GM04503 (cell line): ENCODE measurements around the gene EMC7.
"Not testable (repeated sequence)": the region's sequence is repeated elsewhere in the genome, so short reads cannot be mapped to it uniquely, and the experiment has no call there.

Experiments used
- DNase-seq: peaks from one replicate; pipeline ENCODE4 v3.0.0-alpha.2; 2012; ENCODE audit warnings: low read depth

The EMC7 gene

DNA sequence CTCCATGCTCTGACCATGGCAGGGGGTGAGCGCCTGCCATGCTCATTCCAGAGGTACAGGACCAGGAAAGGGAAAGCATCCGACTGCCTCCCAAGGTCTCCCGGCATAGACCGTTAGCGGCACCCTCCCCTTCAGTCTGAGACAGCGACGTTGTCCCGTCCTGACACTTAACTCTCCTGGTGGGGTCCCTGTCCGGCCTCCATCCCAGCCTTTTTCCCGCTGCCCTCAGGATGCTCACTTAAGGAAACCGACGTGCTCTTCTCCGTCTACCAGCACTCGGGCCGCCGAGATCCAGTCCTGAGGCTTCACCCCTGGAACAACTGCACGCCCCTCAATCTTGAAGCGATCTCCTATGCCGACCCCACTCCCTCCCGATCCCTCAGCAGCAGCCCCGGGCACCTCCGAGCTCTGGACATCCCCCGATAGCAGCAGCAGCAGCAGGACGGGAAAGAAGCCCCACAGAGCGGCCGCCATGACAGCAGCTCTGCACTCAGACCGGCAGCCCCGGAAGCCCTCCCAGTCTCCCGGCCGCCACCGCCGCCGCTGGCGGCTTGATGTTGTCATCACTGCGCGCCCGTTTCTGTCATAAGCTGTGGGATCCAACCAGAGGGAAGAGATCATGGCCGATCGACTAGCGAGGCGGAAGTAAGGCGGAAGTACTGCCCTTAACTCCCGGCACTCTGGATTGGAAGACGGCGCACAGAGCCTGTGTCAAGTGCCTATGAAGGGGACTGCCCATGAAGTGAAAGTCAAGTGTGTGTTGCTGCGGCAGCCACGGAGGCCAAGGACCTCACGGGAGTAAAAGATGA is at the start of gene EMC7, which contains the start of gene PGBD4:
Gene EMC7 (minus strand): TSS at position 497 of the 809 bp plus-strand sequence. CDS start 23 bp downstream, at position 474.
Gene PGBD4 (plus strand): TSS at position 718 of the 809 bp plus-strand sequence. CDS start 449 bp downstream, outside the sequence.
- peak; percentile 96 for DNase-seq

DNA sequence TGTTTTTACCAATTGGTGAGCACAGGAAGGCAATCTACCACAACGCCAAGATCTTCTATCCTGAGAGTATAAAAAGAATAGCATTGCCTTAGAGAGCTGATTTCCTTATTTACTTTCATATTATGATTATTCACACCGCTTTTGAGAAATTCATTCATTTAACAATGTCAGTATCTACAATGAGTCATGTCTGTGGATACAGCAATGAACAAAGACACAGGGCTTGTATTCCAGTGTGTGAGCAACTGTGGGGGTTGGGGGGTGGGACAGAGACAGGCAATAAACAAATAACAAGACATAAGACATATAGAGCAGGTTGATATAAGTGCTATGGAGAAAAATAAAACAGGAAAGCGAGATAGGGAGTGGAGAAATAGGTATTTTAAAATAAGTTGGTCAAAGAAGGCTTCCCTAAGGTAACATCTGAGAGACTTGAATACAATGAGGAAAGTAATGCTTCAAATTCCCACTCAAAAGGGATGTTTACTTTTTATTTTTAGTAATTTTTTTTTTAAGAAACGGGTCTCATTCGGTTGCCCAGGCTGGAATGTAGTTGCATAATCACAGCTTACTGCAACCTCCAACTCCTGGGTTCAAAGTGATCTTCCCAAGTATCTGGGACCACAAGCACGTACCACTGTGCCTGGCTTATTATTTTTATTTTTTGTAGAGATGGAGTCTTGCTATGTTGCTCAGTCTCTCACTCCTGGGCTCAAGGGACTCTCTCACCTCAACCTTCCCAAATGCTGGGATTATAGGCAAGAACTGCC is 45.9 kb upstream of the EMC7 start:
- DNase-seq: no peak

DNA sequence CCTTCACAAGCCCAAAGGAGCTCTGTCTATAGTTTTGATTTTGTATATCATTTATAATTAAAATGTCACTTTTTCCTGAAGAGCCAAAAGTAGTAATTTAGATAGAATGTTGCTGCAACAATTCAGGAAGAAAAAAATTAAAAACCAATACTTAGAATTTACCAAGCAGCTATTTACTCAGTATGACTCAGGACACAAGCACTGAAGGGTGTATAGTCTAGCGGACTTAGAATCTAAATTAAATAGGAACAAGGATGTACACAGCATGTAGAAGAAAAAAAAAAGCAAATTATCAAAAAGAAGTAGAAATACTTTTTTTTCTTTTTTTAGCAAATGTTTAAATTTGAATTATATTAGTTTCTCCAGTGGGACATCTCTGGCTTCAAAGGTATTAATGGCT is 31.8 kb upstream of the EMC7 start:
- DNase-seq: no peak

DNA sequence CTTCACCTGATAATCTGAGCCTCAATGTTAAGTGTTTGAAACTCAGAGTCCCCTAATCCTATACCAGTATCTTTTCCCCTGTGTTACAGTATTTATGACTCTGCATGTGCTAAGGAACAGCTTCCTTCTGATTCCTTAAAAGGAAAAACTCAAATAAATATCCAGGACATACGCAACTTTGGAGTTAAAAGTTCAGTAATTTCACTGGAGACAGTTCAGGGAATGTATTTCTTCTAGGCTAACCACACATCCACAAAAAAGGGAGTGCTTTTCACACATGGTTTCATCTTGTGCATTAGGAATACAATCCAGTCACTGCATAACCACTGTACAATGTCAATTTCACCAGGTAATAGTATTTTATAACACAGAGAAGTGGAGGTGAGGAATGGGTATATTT is 31.2 kb upstream of the EMC7 start:
- no peak for DNase-seq

DNA sequence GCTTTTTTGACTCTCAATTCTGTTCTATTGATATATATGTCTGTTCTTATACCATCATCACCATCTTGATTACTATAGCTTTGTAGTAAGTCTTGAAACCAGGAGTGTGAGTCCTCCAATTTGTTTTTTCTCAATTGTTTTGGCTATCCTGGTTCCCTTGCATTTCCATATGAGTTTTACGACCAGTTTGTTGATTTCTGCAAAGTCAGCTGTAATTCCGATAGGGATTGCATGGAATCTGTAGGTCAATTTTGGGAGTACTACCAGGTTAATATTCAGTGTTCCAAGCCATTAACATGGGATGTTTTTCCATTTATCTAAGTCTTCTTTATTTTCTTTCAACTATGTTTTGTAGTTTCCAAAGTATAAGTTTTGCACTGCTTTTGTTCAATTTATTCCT is 27.2 kb upstream of the EMC7 start:
- no peak for DNase-seq

DNA sequence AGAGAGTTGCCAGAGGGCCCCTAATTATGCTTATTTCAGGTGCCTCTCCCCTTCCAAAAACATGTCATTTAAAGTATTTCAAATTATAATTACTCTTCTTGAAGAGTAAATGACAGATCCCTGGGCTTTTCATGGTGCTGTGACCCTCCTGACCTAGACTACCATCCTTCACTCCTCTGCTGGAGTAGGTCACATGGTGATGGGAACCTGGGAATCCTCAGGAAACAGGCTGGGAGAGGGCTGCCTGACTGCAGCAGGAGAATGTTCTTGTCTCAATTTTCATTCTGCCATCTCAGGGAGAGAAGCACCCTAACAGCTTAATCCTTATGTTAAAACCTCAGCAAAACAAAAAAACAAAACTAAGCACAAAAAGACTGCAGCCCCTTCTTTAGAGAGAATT is 24.9 kb upstream of the EMC7 start:
- DNase-seq: no peak

DNA sequence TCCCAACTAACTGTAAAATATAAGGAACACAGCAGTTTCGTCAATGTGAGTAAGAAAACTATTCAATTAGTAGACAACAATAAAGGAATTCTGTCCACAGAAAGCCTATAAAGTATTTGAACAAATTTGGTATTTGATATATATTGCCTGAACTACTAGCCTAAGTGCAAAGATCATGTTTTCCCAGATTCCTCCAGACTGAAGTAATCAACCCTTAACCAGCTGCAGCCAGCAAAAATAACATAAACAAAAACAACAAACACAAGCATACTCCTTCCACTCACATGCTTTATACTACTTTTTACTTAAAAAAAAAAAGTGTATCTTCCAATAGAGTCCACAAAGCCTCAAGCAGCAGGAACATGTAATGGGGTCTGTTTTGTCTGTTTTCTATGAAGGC is 24.3 kb upstream of the EMC7 start:
- no peak for DNase-seq

DNA sequence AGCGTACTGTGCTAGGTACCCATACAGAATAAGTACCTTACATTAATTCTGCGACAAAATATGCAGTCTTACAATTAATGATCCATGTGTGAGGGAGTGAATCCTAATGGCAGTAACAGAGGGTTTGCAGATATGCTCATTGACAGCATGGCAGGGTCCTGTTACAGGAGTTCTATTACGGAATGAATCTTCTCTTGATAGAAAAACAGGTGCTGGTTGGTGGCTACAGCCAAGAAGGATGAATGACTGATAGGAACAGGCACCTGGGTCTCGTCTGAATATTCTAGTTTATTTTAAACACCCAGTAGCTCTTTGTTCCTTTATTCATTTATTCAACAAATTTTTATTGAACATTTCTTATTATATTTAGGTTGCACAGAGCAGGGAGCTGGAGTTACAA is 23.0 kb upstream of the EMC7 start:
- no peak for DNase-seq

DNA sequence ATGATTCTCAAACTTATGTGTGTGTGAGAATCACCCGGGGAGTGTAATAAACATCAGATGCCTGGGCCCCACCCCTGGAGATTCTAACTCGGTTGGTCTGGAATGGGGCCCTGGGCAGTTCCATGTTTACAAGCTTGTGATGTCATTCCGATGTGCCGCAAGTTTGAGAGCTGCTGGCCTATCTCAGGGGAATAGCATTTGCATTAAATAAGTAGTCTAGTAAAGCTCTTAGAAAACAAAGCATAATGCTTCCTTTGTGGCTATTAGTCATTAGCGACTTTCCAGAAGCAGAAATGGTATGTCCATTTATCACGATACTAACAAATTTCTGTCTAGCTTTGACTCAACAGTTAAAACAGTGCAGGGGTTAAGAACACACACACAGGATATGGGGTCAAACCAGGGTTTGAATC is 21.1 kb upstream of the EMC7 start:
- no peak for DNase-seq

DNA sequence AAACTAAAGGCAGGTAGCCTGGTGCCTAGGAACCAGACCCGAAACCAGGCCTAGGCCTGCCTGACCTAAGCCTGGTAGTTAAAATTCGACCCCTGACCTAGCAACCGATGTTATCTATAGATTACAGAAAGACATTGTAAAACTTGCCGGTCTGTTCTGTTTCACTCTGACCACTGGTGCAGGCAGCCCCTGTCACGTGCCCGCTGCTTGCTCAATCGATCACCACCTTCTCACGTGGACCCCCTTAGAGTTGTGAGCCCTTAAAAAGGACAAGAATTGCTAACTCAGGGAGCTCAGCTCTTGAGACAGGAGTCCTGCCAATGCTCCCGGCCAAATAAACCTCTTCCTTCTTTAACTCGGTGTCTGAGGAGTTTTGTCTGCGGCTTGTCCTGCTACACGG is 20.1 kb upstream of the EMC7 start:
- not testable (repeated sequence) for DNase-seq

DNA sequence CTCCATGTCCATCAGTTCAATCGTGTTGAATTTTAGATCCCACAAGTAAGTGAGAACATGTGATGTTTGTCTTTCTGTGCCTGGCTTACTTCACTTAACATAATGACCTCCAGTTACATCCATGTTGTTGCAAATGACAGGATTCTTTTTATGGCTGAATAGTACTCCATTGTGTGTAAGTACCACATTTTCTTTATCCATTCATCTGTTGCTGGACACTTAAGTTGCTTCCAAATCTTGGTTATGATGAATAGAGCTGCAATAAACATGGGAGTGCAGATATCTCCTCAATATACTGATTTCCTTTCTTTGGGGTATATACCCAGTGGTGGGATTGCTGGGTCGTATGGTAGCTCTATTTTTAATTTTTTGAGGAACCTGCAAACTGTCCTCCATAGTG is 18.8 kb upstream of the EMC7 start:
- not testable (repeated sequence) for DNase-seq

DNA sequence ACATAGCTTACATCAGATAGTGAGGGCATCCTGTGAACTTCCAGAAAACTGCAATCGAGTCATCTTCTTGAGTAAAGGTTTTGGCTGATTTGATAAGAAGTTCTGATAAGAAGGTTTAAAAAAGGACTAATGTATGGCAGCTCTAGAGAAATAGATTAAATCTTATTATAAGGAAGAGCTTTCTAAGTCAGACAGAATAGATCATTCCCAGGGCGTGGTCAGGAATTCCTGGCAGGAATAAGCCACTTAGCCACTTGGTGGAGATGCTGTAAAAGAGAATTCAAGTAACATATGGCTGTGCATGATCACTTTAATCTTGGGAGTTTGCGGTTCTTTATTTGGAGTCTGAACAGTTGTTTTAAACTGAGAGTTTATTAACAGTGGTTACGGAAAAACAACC is 17.6 kb upstream of the EMC7 start:
- no peak for DNase-seq

DNA sequence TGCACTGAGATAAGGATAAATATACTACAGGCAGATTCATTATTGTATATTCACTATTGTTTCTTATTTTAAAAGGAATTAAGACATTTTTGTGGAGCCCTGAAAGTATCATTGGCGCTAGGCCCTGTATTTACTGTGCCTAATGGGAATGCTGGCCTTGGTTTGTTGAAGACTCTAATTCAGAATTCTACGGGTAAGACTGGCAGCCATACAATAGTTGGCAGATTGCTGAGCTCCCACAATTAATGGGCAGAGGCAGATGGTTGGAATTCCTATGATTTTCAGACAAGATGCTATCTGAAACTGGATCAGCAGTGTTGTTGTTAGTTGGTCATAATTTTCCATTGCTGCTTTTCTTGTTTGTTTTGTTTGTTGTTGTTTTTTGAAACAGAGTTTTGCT is 15.0 kb upstream of the EMC7 start:
- no peak for DNase-seq

DNA sequence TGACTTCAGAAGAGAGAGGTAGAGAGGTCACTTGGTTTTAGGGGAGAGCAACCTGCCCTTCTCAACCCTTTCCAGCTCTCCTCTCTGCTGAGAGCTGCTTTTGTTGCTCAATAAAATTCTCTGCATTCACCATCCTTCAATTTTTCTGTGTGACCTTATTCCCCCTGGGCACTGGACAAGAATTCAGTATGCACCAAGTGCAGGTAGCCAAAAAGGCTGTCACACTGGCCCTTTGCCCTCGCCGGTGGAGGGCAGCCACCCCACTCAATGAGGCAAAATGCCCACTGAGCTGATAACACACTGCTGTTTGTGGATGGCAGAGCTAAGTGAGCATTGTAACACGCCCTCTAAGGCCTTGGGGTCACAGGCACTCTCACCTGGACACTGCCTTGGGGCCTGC is 13.1 kb upstream of the EMC7 start:
- DNase-seq: no peak

DNA sequence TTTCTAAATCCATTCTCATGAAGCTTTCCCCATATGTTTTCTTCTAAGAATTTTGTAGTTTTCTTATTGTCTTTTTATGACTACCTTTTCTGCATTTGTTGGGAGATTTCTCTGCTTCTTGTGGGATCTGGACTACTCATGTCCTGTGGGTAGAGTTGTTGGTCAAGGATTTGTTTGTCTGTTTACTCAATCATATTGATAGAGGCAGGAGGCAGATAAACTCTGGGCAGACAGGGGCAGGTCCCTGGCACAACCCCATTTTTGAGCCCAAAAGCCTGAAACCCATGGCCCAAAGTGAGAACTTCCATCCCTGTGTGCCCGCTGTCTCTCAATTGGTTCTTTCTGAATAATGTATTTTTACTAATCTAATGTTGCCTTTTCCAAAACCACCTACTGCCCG is 12.6 kb upstream of the EMC7 start:
- no peak for DNase-seq

DNA sequence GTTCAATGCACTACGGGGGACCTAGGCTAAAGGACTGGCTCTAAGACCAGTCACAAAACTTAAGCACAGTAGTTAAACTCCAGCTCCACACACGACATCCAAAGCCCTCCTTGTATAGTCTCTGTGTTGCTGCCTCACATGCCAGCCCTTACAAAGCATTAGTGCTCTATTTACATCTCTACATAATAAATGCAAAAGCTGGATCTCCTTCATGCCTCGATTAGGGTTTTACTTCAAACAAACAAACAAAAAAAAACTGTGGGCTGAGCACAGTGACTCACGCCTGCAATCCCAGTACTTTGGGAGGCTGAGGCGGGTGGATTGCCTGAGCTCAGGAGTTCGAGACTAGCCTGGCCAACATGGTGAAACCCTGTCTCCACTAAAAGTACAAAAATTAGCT is 9.8 kb upstream of the EMC7 start:
- no peak for DNase-seq

DNA sequence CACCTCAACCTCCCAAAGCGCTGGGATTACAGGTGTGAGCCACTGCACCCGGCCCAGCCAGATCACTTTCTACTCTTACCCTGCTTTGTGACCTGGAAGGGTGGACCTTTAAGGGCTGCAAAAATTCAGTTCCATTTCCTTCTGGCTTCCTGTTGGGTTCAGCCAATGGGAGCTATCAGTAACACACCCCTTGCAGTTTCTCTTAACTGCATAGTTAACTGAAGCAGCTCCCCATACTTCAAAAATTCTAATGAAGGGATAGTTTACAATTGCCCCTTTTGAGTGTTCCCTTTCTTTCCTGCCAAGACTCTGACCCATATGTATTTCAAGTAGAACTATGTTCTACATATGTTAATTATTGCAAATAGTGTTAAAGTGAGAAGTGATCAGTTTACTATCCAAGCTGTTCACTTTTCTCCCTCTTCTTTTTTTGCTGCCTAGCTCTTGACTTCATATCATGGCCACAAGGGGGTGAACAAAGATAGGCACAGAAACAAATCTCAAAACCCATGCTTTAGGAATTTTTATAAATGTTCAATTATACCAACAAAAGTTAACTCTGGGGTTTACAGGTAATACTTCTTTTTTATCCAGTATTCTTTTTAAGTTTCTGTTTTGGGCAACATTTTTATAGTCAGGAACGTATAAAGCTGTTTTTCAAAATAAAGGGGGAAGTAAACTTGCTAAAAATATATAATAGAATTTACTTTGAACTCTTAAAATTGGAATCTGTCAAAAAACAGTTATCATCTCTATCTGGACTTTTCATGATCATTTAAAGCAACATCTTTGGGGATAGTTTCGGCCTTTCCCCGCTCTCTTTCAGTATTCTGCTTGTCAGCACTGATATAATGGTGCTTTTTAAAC is 8.4 kb upstream of the EMC7 start:
- no peak for DNase-seq

DNA sequence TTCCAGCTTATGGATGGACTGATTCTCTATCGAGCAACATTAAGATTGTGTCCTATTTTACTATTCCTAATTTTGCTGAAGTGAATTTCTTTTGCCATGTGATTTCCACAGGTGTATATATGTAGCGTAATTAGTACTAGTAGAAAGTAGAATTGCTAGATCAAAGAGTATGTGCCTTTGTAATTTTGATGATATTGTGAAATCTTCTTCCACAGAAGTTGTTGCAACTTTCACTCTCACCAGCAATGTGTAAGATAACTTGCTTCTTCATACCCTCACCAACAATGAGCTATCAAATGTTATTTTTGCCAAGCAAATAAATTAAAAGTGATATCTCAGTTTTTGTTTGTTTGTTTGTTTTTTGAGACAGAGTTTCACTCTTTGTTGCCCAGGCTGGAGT is 5.7 kb upstream of the EMC7 start:
- DNase-seq: no peak

DNA sequence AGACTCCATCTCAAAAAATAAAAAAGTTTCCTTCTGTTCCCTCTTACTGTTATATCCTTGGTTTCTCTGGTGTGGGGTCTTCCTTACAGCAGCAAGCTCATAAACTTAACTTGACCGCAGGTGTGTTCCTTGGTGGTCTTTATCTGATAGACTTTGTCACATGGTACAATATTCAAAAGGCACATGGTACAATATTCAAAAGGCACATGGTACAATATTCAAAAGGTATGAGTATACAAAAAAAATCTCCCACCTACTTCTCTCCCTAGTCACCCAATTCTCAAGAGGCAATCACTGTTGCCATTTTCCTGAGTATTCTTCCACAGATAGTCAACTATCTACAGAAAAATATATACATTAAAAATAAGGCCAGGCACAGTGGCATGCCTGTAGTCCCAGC is 4.8 kb upstream of the EMC7 start:
- DNase-seq: no peak

DNA sequence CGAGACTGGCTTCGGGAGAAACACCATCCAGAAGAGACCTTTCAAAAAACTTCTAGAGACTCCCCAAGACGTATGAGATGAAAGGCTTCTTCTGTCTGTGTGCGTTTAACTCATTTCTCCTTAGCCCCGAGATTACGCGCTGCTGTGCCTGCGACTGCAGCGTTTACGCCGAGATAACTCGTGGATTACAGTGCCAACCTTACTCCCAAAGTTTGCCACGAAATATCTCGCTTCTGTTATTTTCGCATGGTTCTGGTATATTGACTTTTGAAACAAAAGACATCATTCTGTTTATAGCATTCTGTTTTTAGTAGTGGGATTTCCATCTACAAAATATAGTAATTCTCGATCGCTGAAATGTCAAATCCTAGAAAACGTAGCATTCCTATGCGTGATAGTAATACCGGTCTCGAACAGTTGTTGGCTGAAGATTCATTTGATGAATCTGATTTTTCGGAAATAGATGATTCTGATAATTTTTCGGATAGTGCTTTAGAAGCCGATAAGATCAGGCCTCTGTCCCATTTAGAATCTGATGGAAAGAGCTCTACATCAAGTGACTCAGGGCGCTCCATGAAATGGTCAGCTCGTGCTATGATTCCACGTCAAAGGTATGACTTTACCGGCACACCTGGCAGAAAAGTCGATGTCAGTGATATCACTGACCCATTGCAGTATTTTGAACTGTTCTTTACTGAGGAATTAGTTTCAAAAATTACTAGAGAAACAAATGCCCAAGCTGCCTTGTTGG is 688 bp upstream of the EMC7 start:
- DNase-seq: no peak

DNA sequence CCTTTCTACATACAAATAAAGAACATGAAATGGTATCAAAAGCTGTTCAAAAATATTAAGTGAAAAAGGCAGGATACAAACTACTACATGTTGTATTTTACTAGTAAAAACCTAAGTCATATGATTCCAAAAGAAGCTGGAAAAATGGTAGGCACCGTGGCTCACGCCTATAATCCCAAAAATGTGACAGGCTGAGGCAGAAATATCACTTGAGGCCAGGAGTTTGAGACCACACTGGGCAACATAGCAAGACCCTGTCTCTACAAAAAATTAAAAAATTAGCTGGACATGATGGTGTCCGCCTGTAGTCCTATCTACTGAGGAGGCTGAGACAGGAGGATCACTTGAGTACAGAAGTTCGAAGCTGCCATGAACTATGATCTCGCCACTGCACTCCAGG is 1.7 kb downstream of the EMC7 start:
- DNase-seq: no peak

DNA sequence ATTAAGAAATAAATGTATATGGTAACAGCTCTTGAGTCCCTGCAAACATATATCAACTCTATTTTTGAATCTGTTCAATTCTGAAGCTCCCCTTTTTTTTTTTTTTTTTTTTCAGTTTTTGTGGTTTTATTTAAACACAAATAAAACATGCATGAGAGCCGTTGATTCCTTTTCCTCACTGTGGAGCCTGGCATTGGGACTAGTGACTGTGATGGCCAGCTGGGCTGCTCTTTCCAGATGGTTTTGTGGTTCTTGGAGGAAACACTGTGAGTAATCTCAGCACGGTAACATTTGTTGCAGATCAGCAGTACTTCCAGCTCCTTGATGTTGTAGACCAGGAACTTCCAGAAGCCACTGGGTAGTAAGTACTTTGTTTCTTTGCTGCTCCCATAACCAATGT is 15.9 kb downstream of the EMC7 start:
- DNase-seq: peak; percentile 34
